Epithelial cell of esophagus (primary cell): ENCODE measurements around the gene LMF1.

Experiments
- DNase-seq: peaks from one replicate; pipeline ENCODE4 v3.0.0; 2010; ENCODE audit warnings: low read depth
- H3K4me3 ChIP-seq: 2 replicates; pipeline ENCODE4 v1.5.1; 2011; ENCODE audit warnings: mild to moderate bottlenecking, low read length, control low read depth
- CTCF ChIP-seq: IDR thresholded peaks from 2 replicates; pipeline ENCODE4 v1.5.1; 2011; ENCODE audit warnings: low read depth, mild to moderate bottlenecking, low read length, control low read depth, inconsistent platforms; ENCODE audit not compliant: insufficient read depth; ENCODE audit errors: missing control alignments

The LMF1 gene

DNA sequence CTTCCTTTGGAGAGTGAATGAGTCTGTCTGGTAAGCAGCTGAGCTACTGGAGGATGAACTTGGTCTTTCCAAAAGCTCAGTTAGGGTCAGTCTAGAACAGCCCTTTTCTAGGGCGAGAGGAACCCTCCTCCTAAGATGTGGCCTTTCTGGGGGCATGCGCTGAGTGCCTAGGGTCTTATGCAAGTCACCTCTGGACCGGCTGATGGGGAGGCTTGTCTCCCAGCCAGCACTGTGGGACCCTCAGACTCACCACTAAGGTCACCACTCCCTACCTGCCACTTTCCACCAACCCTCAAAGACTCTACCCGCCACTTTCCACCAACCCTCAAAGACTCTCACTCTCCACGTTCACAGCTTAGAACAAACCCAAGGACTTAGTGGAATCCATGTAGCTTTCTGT is 26.8 kb downstream of the LMF1 start:
- no peak overlapping the region for H3K4me3 ChIP-seq
- no peak for TF ChIP-seq CTCF
- no peak for DNase-seq

DNA sequence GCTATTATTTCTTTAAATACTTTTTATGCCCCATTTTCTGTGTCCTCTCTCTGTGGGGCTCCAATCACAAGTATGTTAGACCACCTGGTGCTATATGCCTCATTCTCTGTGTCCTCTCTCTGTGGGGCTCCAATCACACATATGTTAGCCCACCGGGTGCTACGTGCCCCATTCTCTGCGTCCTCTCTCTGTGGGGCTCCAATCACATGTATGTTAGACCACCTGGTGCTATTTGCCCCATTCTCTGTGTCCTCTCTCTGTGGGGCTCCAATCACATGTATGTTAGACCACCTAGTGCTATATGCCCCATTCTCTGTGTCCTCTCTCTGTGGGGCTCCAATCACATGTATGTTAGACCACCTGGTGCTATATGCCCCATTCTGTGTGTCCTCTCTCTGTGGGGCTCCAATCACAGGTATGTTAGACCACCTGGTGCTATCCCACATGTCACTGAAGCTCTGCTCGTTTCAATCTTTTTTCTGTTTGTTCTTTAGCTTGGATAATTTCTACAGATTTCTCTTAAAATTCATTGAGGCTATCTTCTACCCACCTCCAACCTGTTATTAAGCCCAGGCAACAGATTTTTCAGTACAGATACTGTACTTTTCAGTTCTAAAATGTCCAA is 28.2 kb downstream of the LMF1 start:
- TF ChIP-seq CTCF, result no peak
- no peak for DNase-seq
- H3K4me3 ChIP-seq, result no peak overlapping the region

- no peak for TF ChIP-seq CTCF
- H3K4me3 ChIP-seq, result no peak overlapping the region
- DNase-seq, result no peak
Observed at GRCh38 chr16:939941-940340, 30.8 kb downstream of the LMF1 start.

GRCh38 chr16:939311-939710 is 31.5 kb downstream of the LMF1 start:
- DNase-seq, result no peak
- TF ChIP-seq CTCF, result no peak

GRCh38 chr16:938752-939151 is 32.0 kb downstream of the LMF1 start:
- no peak overlapping the region for H3K4me3 ChIP-seq
- no peak for TF ChIP-seq CTCF

More at GRCh38 chr16:939311-939710, 31.5 kb downstream of the LMF1 start:
- no peak overlapping the region for H3K4me3 ChIP-seq

DNA sequence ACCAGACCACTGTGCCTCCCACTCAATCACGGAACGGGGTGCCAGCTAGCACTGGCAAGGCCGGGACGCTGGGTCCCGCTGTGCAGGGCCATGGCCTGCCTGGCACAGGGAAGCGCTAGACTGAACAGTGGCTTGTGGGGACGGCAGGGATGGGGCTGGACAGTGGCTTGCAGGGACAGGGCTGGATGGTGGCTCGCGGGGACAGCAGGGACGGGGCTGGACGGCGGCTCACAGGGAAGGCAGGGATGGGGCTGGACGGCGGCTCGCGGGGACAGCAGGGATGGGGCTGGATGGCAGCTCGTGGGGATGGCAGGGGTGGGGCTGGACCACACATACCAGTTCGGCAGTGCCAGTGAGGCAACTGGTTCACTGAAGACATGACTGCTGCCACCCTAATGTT is 32.6 kb downstream of the LMF1 start:
- TF ChIP-seq CTCF, result no peak
- H3K4me3 ChIP-seq, result no peak overlapping the region
- DNase-seq, result no peak

More at GRCh38 chr16:938752-939151, 32.0 kb downstream of the LMF1 start:
- DNase-seq, result no peak

- DNase-seq, result no peak
Observed at GRCh38 chr16:937723-938122, 33.1 kb downstream of the LMF1 start.

More at GRCh38 chr16:937723-938122, 33.1 kb downstream of the LMF1 start:
- TF ChIP-seq CTCF, result no peak
- H3K4me3 ChIP-seq, result no peak overlapping the region
